ENCODE results near the gene FBXO41.

Gene FBXO41

DNA sequence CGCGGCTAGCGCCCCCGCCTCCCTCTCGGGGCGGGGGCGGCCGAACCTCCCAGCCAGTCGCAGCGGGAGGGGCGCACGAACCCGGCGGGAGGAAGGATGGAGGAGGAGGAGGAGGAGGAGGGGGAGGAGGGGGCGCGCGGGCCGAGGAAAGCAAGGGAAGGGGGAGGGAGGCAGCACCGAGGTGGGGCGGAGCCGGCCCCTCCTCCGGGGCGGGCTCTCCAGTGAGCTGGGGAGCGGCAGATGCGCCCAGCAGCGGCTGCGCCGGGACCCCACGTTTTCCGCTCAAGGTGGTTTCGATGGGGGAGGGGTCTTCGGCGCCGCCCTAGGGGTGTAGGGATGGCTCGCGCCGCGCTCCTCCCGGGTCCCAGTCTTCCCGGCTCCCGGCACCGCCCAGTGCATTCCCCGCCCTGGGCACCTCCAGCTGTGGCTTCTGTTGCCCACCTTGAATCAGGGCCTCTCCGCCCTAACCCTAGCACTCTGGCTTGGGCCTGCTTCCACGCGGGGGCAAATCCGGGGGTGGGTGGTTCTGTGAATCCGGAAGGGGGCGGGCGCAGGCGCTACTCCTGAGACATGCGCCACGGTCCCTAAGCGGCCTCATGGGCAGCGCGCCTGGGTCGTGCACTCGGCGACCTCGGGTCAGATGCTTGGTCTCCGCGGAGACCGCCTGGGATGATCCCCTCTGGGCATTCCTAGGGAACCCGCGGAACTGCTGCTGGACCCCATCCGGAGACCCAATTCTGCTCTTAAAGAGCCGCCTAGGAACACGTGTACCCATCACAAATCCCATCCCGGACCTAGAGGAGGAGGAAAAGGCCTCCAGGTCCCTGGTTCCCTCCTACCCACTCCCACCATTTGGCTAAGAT lies at the start of gene FBXO41:
Gene FBXO41, minus strand, starts transcription at position 183 of the 863 bp plus-strand sequence. CDS start 14,848 bp downstream, outside the sequence.
- in situ Hi-C loops (cut with MboI; ENCODE audit: low sequenced_read_pairs) = no loop called here

DNA sequence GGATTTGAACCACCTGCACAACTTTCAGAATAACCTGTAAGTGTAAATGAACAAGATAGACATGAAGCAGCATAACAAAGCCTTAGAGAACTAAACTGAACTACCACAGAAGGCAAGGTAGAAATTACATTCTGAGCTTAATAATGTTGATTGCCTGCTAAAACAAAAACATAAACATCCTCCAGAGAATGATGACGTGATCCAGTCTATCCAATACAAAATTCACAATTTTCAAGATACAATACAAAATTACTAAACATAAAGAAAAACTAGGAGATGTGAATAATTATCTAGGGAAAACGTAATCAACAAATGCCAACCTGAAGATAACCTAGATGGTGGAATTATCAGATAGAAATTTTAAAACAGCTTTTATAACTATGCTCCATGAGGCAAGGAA lies 49.8 kb upstream of the FBXO41 start:
- in situ Hi-C loops (cut with MboI; ENCODE audit: low sequenced_read_pairs) = no loop called here

DNA sequence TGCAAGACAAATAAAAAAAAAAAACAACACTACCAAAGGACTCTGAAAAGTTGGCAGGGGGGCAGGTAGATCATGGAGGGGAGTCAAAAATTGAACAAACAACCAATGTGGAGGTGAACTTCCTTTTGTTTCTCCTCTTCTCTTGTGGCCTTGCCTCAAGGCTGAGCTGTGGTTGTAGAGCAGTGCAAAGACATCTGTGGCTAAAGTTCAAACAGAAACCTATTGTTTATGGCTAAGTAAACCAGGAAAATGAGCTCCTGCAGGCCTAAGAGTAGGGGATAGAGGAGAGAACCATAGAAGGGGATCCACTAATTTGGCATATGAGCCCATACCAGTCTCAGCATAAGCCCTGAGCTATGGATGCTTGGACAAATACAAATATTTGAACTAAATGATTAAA lies 49.3 kb upstream of the FBXO41 start:
- in situ Hi-C loops (cut with MboI; ENCODE audit: low sequenced_read_pairs) = no loop called here

- in situ Hi-C loops (cut with MboI; ENCODE audit: low sequenced_read_pairs) = no loop called here
Observed at GRCh38 chr2:73324126-73324725, 39.9 kb upstream of the FBXO41 start.

DNA sequence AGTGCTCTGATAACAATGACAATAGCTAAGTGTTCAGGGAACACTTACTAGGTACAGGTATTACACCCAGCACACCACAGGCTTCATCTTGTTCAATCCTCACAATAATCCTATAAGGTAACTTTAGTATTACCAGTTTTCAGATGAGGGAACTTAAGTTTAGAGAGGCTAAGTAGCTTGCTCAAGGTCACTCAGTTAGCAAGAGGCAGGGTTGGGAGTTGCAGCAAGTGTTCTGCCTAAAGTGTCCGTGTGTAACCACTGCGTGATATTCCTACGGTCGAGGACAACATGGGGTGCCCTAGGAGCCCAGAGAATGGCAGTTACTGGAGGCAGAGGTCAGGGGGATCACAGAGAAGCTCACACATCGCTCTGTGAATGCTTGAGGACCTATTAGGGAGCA lies 39.3 kb upstream of the FBXO41 start:
- in situ Hi-C loops (cut with MboI; ENCODE audit: low sequenced_read_pairs) = no loop called here

- in situ Hi-C loops (cut with MboI; ENCODE audit: low sequenced_read_pairs) = no loop called here
Observed at GRCh38 chr2:73314441-73314840, 30.2 kb upstream of the FBXO41 start.

DNA sequence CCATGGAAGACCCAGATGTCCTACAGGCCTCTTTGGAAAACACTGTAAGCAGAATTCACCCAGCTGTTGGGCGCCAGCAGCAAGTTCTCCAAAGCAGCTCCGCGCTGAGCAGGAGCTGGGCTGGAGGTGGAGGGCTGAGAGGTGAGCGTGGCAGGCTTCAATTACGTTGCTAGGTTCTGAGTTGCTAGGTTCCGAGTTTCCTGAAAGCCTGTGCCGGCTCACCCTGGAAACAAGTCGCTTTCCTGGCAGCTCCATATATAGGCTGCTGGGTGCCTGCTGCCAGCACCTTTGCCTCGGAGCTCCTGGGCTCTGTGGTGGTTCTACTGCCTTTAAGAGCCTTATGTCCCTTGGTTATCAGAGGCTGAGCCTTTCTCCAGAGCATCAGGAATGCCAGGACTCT lies 23.4 kb upstream of the FBXO41 start:
- in situ Hi-C loops (cut with MboI; ENCODE audit: low sequenced_read_pairs) = no loop called here

DNA sequence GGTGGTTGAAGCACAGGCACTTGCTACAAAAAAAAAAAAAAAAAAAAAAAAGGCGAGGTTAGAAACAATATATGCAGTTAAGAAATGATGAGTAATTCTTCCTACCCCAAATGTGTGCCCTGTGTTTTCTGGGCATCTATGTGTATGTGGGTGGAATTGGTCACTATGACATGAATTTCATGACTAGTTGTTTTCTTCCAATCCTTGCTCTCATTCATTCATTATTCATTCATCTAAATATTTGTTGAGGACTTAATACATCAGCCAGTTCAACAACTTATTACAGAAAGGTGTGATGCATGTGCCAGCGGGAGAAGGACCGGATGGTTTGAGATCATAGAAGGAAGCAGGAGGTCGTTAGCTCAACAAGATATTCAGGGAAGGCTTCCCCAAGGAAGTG lies 17.4 kb upstream of the FBXO41 start:
- in situ Hi-C loops (cut with MboI; ENCODE audit: low sequenced_read_pairs) = no loop called here

DNA sequence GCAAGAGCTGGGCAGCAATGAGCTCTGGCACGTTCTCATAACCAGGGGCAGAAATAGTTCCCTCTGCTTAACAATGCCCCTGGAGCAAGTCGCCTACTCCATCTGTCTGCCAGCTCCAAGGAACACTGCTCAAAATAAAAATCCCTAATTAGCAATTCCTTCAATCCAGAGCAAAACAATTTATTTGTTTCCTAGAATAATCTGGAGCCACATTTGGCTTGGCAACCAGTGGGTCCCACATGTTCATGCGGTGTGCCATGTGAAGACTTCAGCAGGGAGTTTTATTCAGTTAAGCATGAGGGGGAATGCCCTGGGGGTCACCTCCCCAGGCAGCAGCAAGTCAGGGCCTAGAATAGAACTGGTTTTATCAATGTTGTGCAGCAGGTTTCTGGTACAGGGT lies 16.6 kb upstream of the FBXO41 start:
- in situ Hi-C loops (cut with MboI; ENCODE audit: low sequenced_read_pairs) = no loop called here

- in situ Hi-C loops (cut with MboI; ENCODE audit: low sequenced_read_pairs) = no loop called here
Observed at GRCh38 chr2:73297586-73297985, 13.3 kb upstream of the FBXO41 start.

- in situ Hi-C loops (cut with MboI; ENCODE audit: low sequenced_read_pairs) = no loop called here
Observed at GRCh38 chr2:73297151-73297559, 12.9 kb upstream of the FBXO41 start.

DNA sequence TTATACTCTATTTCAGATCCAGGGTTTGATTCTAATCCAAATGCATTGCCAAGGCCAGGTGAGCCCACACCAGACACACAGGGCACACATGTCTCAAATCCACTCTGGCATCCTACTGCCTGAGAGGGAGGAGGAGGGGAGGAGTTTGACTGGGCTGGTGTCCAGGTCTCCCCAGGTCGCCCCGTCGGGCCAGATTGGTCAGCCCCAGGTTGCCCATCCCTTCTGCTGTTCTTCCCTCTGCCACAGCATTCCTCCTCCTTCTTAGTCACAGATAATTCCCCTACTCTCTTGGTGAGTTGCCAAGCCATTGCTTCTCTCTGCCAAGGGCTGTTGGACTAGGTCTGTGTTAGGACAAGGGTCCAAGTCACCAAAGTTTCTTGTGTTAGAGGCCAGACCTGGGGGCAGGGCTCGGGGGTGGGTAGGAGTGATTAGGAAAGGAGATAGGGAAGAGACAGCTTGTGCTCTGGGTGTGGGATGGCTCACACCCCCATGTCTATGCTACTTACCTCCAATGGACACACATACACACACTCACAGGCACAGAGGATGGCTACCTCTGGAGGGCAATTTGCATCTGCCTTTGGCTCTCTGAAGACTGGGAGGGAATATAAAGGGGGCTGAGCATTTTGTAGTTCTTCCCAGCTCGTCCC lies 11.6 kb upstream of the FBXO41 start:
- in situ Hi-C loops (cut with MboI; ENCODE audit: low sequenced_read_pairs) = no loop called here

DNA sequence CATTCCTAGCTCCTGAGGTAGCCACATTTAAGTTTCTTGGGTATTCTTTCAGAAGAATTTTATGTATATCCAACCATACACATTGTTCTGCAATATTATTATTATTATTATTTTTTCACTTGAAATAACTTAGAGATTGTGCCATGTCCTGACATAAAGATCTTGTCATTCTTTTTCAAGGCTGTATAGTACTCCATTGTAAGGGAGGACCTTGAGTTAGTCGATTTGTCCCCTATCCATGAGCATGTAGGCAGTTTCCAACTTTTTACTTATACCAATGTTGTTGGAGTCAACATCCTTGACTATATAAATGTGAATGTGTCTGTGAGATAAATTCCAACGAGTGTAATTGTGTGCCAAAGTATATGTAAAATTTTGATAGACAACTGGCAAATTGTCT lies 10.0 kb upstream of the FBXO41 start:
- in situ Hi-C loops (cut with MboI; ENCODE audit: low sequenced_read_pairs) = no loop called here

DNA sequence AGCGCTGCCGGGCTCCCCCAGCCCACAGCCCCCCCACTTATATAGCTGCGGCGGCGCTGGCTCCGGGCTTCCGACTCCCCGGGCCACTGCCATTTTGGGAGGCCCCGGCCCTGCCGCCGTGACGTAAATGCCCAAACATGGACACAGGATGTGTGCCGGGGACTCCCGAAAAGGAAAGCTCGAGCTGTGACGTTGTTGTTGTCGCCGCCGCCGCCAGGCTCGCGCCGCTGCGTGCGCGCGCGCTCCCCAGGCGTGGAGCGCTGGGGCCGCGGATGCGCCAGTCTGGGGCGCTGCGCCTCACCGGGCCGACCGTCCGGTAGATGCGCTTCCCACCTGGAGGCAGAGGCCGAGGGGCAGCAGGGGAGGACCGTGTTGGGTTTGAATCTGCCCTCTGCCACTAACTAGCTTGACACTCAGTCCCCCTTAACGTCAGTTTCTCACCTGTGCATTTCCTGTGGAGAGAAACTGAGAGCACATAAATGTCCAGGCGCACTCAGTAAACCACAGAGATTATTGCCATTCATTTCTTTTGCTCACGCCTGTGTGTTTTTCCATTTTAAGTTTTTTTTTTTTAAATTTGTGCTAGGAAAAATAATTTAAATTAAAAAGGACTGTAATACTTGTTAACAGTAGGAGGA lies 9.4 kb upstream of the FBXO41 start, which contains the start of gene EGR4:
Gene EGR4, minus strand, starts transcription at position 15 of the 638 bp plus-strand sequence. CDS start 231 bp downstream, outside the sequence.
- in situ Hi-C loops (cut with MboI; ENCODE audit: low sequenced_read_pairs) = no loop called here

DNA sequence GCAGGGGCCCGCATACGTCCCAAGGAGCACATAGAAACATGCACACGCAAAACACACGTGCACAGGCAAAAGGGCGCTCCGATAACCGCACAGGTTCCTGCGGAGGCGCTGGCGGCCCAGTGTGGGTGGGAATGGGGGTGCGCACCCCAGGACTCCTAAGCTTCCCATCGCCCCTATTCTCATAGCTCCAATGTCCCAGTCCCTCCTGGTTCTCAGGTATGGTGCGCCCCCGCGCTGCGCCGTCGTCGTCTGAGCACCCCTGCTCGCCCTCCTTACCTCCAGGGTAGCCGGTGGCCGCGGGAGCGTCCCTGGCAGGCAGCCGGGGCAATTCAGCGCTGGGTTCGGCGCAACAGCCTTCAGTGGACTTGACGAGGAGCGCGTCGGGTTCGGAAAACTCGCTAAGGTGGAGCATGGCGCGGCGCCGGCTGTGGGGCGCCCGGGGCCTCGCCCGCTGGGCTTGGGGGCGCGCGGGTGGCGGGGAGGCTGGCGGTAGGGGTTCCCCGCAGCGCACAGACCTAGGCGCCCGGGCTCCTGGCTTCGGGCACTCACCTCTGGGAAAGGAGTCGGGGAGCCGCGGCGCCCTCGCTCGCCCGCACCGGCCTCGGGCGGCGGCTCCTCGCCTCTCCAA lies 8.7 kb upstream of the FBXO41 start:
- in situ Hi-C loops (cut with MboI; ENCODE audit: low sequenced_read_pairs) = no loop called here

GRCh38 chr2:73292316-73292905 lies 8.1 kb upstream of the FBXO41 start:
- in situ Hi-C loops (cut with MboI; ENCODE audit: low sequenced_read_pairs) = no loop called here

- in situ Hi-C loops (cut with MboI; ENCODE audit: low sequenced_read_pairs) = no loop called here
Observed at GRCh38 chr2:73291461-73292315, 7.4 kb upstream of the FBXO41 start.

GRCh38 chr2:73291093-73291460 lies 6.8 kb upstream of the FBXO41 start:
- in situ Hi-C loops (cut with MboI; ENCODE audit: low sequenced_read_pairs) = no loop called here

GRCh38 chr2:73290049-73290839 lies 6.0 kb upstream of the FBXO41 start:
- in situ Hi-C loops (cut with MboI; ENCODE audit: low sequenced_read_pairs) = no loop called here
